Mononuclear cell (primary cell): Measurements from ENCODE around the gene FBXO17. TPM values are rescaled to one million over a fixed set of nuclear protein-coding genes. Genes with fewer than 3 reads are reported as not detected.
"Not testable (repeated sequence)": the region's sequence is repeated elsewhere in the genome, so short reads cannot be mapped to it uniquely, and the experiment has no call there.

Experiments used
- H3K27me3 ChIP-seq: 2 replicates; pipeline ENCODE4 v1.6.0; 2011; ENCODE audit warnings: low read length, control low read depth; ENCODE audit not compliant: insufficient read depth
- H3K4me1 ChIP-seq: 2 replicates; pipeline ENCODE4 v1.5.1; 2011; ENCODE audit warnings: mild to moderate bottlenecking, low read length, control low read depth; ENCODE audit not compliant: insufficient read depth
- H3K4me3 ChIP-seq: 2 replicates; pipeline ENCODE4 v1.5.1; 2011; ENCODE audit warnings: mild to moderate bottlenecking, low read length, moderate library complexity
- H3K9me3 ChIP-seq: 2 replicates; pipeline ENCODE4 v1.5.1; 2011; ENCODE audit warnings: low read depth, mild to moderate bottlenecking, control low read depth, low read length
- total RNA-seq: library from RNA; depleted of rRNA; stranded (reverse); fragments of >200 nt; gene quantifications from one replicate; pipeline ENCODE4 v1.2.3, GENCODE V29; 2012

The FBXO17 gene, protein sequence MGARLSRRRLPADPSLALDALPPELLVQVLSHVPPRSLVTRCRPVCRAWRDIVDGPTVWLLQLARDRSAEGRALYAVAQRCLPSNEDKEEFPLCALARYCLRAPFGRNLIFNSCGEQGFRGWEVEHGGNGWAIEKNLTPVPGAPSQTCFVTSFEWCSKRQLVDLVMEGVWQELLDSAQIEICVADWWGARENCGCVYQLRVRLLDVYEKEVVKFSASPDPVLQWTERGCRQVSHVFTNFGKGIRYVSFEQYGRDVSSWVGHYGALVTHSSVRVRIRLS
- total RNA-seq, result under 0.01 TPM

DNA sequence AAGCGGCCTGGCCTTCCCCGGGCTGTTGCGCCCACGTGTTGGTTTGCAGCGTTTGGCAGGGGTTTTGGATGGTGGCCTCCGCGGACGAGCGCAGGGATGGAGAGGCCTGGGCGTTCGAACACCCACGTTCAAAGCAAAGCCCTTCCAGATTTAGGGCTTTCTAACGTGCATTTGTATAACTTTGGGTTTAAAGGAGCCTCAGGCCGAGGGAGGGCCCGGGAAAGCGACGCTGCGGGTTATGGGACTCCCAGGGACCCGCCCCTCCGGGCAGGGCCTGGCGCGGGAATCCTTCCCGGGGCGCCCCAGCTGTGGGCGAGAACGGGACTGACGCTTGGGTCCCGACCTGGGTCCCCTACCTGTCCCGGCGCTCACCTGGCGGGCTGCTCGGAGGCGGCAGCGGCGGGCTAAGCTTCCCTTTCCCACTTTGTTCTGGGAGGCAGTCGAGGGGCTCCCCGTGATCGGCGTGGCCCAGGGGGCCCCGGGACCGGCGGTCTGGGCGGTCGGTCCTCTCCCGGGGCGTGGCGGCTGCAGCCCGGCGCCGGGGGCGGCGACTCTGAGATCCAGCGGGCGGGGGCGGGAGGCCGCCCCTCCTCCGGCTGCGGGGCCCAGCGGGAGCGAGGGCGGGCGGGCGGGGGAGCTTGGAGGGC, at the start of gene FBXO17:
Gene FBXO17 (minus strand): TSS at position 529 of the 647 bp plus-strand sequence. CDS start 25,423 bp downstream, outside the sequence.
- H3K4me3 ChIP-seq, result no peak within 1 kb of the TSS
- peaks cover 4% of the 10 kb centered on the region for H3K4me1 ChIP-seq
- peaks cover 21% of the 10 kb centered on the region for H3K27me3 ChIP-seq
- H3K9me3 ChIP-seq, result no peaks in the 10 kb centered on the region

DNA sequence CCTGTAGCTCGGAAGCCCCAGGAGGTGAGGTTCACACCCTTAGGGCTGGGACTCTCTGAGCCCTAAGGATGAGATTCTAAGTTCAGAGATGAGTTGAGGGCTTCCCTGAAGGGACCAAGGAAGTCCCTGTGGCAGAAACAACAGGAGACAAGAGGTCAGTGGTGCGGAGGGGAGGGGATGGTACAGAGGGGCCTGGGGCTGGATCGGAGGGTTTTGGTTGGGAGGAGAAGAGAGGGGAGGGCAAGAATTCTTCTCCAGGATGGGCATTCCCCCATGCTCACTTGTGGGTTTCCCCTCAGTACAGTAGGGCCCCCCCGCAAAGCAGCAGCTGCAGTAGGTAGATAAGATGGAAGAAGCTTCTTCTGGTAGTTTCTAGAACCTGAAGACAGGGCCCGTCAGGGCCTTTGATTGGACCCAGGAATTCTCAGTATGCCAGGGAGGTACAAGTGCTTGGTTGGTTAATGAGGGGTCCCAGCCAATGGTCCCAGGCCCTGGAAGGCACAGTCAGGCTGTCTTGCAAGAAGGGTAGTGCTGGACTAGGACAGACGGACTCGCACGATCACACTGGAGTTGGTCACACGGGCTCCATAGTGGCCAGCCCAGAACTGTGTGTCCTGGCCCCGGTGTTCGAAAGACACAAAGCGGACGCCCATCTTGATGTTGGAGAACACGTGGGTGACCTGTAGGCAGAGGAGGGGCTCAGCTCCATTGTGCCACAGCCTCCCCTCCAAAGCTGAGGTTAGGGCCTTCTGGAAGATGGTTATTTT, 49.5 kb upstream of the FBXO17 start:
- Histone ChIP-seq H3K9me3 (no peaks in the 10 kb centered on the region), H3K4me1 (no peaks in the 10 kb centered on the region), H3K27me3 (no peaks in the 10 kb centered on the region), H3K4me3 (no peak overlapping the region)

DNA sequence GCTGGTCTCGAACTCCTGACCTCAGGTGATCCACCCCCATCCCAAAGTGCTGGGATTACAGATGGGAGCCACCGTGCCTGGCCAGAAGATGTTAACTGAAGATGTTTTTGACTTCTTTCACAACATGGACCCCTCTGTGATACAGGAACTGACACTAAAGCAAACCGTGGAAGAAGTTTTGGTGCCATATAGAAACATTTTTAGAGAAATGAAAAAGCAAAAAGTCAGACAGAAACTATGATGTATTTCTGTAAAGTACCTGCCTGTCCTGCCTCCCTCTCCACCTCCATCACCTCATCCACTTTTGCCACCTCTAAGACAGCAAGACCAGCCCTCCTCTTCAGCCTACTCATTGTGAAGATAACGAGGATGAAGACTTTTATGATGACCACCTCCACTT, 45.5 kb upstream of the FBXO17 start:
- Histone ChIP-seq H3K4me3 (no peak overlapping the region), H3K9me3 (no peaks in the 10 kb centered on the region), H3K4me1 (no peaks in the 10 kb centered on the region), H3K27me3 (no peaks in the 10 kb centered on the region)

DNA sequence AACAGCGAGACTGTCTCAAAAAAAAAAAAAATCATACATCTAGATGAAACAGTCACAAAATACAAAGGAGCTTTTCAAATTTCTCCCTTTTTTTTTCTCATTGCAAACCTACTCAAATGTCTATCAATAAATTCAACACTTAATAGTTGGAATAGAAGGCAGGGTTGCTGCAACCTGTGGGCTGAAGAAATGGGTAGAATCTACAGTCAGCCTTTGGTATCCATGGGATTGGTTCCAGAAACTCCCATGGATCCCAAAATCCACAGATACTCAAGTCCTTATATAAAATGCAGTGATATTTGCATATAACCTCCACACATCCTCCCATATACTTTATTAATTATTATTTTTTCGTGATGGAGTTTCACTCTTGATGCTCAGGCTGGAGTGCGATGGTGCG, 42.1 kb upstream of the FBXO17 start:
- no peaks in the 10 kb centered on the region for H3K4me1 ChIP-seq
- H3K27me3 ChIP-seq, result no peaks in the 10 kb centered on the region
- no peaks in the 10 kb centered on the region for H3K9me3 ChIP-seq
- H3K4me3 ChIP-seq, result no peak overlapping the region

DNA sequence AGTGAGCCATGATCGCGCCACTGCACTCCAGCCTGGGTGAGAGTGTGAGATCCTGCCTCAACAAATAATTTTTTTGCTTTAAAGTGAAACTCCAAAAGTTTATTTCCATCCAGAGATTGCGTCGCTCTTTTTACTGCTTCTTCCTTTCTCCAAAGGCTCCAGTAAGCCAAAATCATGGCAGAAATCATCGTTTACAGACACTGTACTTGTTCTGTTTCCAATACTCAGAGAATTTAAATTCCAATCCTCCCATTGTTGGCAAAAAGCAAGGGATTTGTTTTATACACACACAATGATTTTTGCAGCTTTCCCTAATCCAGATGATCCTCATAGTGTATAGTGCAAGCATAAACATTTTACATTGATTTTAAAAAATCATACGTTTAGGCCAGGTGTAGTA, 41.5 kb upstream of the FBXO17 start:
- Histone ChIP-seq H3K4me1 (no peaks in the 10 kb centered on the region), H3K27me3 (no peaks in the 10 kb centered on the region), H3K4me3 (no peak overlapping the region), H3K9me3 (no peaks in the 10 kb centered on the region)

DNA sequence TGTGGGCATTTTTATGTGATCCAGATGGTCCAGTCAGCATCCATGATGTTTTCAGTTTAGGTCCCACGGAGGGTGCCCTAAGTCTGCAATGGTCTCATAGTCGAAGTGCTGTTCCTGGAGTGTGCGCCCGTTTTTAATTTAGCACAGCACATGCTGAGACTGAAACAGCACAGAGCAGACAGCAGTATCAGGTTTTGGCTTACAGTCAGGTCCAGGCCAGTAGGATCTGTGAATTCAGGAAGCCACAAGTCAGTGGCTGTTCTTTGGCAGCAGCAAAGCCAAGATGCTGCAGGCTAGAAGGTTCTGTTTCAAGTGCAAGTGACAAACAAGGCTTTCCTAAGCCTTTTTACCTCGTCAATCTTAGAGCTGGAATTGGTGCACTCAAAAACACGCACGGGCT, 38.5 kb upstream of the FBXO17 start:
- H3K4me1 ChIP-seq, result no peaks in the 10 kb centered on the region
- H3K9me3 ChIP-seq, result no peaks in the 10 kb centered on the region
- no peak overlapping the region for H3K4me3 ChIP-seq
- H3K27me3 ChIP-seq, result no peaks in the 10 kb centered on the region

DNA sequence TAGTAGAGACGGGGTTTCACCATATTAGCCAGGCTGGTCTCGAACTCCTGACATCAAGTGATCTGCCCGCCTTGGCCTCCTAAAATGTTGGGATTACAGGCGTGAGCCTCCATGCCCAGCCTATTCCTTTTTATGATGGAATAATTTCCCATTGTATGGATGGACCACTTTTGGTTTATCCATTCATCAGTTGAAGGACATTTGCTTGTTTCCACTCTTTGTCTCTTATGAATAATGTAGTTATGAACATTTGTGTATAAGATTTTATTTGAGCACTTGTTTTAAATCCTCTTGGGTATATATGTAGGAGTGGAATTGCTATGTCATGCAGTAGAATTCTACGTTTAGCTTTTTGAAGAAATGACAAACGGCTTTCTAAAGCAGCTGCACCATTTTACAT, 33.5 kb upstream of the FBXO17 start:
- no peaks in the 10 kb centered on the region for H3K9me3 ChIP-seq
- no peak overlapping the region for H3K4me3 ChIP-seq
- H3K4me1 ChIP-seq, result no peaks in the 10 kb centered on the region
- H3K27me3 ChIP-seq, result no peaks in the 10 kb centered on the region

DNA sequence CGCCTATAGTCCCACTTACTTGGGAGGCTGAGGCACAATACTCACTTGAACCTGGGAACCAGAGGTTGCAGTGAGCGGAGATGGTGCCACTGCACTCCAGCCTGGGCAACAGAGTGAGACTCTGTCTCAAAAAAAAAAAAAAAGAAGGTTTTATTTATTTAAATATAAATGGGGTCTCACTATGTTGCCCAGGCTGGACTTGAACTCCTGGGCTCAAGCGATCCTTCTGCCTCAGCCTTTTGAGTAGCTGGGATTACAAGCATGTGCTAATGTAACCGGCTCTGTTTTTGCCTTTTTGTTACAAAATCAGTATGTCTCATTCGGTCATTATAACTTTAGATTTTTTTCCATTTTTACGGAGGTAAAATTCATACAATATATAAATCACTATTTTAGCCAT, 32.6 kb upstream of the FBXO17 start:
- no peaks in the 10 kb centered on the region for H3K27me3 ChIP-seq
- H3K9me3 ChIP-seq, result no peaks in the 10 kb centered on the region
- no peak overlapping the region for H3K4me3 ChIP-seq
- no peaks in the 10 kb centered on the region for H3K4me1 ChIP-seq

DNA sequence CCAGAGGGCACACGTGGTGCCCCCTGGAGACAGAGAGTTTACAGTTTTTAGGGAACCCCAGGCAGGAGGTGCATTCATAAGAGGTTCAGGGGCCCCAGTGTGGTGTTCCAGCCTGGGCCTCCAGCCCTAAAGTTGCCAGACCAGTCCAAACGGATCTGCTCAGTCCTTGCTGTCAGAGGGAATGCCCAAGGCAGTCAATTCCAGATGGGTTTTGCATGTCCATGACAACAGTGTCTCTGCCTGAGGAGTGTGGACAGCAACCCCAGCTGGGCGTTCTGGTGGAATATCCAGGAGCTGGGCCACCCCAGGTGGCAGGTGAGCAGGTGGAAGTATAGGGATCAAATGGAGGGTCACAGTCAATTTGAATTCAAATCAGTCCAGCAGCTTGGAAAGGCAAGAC, 31.6 kb upstream of the FBXO17 start:
- Histone ChIP-seq H3K4me1 (no peaks in the 10 kb centered on the region), H3K9me3 (no peaks in the 10 kb centered on the region), H3K4me3 (no peak overlapping the region), H3K27me3 (no peaks in the 10 kb centered on the region)

DNA sequence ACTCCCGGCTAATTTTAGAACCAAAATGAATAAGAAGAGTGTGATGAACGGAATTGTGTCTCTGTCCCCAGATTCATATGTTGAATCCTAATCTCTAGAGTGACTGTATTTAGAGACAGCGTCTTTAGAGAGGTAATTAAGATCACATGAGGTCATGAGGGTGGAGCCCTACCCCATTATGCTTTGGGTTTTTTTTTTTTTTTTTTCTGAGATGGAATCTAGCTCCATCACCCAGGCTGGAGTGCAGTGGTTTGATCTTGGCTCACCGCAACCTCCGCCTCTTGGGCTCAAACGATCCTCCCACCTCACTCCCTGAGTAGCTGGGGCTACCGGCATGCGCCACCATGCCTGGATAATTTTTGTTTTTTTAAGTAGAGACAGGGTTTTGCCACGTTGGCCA, 28.9 kb upstream of the FBXO17 start:
- no peaks in the 10 kb centered on the region for H3K9me3 ChIP-seq
- H3K27me3 ChIP-seq, result no peaks in the 10 kb centered on the region
- no peak overlapping the region for H3K4me3 ChIP-seq
- H3K4me1 ChIP-seq, result no peaks in the 10 kb centered on the region

DNA sequence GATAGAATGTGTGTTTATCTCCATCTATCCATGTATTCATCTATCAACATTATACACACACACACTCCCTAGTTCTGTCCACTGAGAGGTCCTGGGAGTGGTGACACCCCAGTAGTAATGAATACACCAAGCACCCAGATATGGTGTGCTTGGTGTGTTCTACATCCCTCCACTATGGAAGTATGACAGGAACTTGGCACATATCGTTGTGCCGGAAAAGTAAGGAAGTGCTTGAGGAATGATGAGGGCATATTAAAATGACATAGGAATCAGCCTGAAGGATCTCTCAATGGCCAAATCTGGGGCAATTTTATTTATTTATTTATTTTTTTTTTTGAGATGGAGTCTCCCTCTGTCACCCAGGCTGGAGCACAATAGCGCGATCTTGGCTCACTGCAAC, 28.3 kb upstream of the FBXO17 start:
- Histone ChIP-seq H3K4me3 (no peak overlapping the region), H3K4me1 (no peaks in the 10 kb centered on the region), H3K9me3 (no peaks in the 10 kb centered on the region), H3K27me3 (no peaks in the 10 kb centered on the region)

DNA sequence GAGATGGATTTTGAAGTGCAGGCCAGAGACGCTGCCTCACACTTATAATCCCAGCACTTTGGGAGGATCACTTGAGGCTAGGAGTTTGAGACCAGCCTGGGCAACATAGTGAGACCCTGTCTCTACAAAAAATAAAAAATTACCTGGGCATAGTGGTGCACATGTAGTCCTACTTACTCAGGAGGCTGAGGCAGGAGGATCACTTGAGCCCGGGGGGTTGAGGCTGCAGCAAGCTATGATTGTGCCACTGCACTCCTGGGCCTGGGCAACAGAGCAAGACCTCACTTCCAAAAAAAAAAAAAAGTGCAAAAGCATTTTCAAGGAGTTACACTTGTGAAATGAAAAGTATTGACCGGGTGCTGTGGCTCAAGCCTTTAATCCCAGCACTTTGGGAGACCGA, 27.6 kb upstream of the FBXO17 start:
- H3K4me3 ChIP-seq, result no peak overlapping the region
- H3K9me3 ChIP-seq, result no peaks in the 10 kb centered on the region
- H3K4me1 ChIP-seq, result no peaks in the 10 kb centered on the region
- no peaks in the 10 kb centered on the region for H3K27me3 ChIP-seq

DNA sequence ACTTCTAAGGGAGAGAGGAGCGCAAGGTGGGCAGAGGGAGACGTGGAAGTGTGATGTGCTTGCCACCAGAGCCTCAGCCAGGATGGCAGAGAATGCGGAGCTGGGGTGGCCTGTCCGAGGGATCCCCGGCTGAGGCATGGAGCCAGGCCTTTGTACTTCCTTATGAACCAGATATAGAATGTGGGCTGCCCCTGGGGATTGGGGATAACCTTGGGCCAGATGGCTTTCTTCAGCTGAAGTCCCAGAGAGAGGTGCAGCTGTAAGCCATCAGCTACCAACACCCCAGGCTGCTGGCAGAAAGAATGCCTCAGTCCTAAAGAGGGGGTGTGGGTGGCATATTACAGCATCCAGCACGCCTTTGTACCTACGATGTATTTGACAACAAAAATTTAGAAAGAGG, 25.5 kb upstream of the FBXO17 start:
- Histone ChIP-seq H3K4me1 (no peaks in the 10 kb centered on the region), H3K4me3 (no peak overlapping the region), H3K27me3 (no peaks in the 10 kb centered on the region), H3K9me3 (no peaks in the 10 kb centered on the region)

DNA sequence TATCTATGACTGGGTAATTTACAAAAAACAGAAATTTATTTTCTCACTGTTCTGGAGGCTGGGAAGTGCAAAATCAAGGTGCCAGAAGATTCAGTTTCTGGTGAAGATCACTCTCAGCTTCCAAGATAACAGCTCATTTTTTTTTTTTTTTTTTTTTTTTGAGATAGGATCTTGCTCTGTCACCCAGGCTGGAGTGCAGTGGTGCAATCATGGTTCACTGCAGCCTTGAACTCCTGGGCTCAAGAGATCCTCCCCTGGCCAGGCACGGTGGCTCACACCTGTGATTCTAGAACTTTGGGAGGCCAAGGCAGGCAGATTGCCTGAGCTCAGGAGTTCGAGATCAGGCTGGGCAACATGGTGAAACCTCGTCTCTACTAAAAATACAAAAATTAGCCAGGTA, 22.0 kb upstream of the FBXO17 start:
- not testable (repeated sequence) for H3K27me3 ChIP-seq, H3K9me3 ChIP-seq, H3K4me1 ChIP-seq, H3K4me3 ChIP-seq

DNA sequence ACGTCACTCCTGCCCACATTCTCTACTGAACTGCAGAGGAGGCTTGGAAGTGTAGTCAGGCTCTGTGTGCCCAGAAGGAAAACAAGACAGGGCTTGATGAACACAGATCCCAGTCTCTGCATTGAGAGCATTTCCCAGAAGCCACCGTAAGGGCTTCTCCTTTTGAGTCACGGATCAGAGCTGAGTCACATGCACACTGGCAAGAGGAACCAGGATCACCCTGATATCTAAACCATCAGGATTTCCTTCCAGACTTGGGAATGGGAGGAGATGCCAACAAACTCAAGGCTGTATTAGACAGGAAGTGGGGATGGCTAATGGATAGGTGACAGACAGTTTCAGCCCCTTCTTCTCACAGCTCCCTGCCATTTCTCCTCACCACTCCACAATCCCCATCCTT, 17.7 kb upstream of the FBXO17 start:
- no peaks in the 10 kb centered on the region for H3K9me3 ChIP-seq
- H3K27me3 ChIP-seq, result no peaks in the 10 kb centered on the region
- H3K4me3 ChIP-seq, result no peak overlapping the region
- no peaks in the 10 kb centered on the region for H3K4me1 ChIP-seq
